ENCODE measurements around the gene TRIM66. TPM values are rescaled to one million over a fixed set of nuclear protein-coding genes. Genes with fewer than 3 reads are reported as not detected.

TRIM66 gene, protein sequence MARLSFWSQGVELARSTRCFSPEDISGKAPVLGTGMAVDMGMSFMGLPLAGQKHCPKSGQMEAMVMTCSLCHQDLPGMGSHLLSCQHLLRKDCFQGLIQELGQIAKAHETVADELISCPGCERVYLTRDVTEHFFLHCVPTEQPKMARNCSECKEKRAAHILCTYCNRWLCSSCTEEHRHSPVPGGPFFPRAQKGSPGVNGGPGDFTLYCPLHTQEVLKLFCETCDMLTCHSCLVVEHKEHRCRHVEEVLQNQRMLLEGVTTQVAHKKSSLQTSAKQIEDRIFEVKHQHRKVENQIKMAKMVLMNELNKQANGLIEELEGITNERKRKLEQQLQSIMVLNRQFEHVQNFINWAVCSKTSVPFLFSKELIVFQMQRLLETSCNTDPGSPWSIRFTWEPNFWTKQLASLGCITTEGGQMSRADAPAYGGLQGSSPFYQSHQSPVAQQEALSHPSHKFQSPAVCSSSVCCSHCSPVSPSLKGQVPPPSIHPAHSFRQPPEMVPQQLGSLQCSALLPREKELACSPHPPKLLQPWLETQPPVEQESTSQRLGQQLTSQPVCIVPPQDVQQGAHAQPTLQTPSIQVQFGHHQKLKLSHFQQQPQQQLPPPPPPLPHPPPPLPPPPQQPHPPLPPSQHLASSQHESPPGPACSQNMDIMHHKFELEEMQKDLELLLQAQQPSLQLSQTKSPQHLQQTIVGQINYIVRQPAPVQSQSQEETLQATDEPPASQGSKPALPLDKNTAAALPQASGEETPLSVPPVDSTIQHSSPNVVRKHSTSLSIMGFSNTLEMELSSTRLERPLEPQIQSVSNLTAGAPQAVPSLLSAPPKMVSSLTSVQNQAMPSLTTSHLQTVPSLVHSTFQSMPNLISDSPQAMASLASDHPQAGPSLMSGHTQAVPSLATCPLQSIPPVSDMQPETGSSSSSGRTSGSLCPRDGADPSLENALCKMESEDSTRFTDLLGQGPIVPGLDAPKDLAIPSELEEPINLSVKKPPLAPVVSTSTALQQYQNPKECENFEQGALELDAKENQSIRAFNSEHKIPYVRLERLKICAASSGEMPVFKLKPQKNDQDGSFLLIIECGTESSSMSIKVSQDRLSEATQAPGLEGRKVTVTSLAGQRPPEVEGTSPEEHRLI (N-terminal part only)
- 1.6 to 2.8 TPM (median 2.3 TPM) in 5 replicates for total RNA-seq (2022; extraction: Qiagen RNA extraction; ENCODE audit: low read depth)

DNA sequence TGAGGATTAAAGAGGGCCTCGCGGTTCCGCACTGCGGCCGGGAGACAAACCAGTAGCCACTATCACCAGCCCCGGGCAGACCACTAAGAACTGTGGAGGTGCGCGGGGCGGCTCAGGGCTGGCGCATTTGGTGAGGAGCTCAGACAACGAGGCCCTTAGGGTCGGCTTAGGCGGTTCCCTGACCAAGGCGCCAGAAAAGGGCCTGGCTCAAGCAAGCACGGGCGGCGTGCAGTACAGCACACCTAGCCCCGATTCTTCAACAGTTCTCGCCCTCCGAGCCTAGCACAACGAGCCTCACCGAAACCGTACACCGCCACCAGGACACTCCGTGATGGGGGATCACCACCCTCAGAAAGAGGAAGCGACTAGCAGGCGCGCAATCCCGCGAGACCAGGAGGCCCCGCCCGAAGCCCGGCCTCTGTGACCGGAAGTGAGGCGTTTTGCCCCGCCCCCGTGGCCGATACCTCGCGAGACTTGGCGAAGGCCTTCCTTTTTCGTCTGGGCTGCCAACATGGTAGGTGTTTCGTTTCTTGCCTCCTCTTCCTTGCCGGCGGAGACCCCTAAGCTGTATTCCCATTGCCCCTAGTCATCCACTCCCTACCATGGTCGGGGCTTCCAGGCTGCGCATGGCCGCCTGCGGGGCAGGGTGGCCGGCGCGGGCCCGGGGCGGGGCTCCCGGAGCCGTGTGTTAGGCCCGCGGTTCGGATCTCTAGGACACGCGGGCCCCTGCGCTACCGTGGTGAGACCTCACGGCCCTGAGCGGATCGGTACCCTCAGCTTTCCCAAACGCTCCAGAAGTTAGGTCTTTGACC lies at the start of gene TRIM66, which contains the start of gene RPL27A:
TRIM66 (minus strand) TSS at position 363 of the 812 bp plus-strand sequence. CDS start 10,391 bp downstream, outside the sequence.
RPL27A (plus strand) TSS at position 490 of the 812 bp plus-strand sequence; CDS start at position 512, 22 bp downstream.

DNA sequence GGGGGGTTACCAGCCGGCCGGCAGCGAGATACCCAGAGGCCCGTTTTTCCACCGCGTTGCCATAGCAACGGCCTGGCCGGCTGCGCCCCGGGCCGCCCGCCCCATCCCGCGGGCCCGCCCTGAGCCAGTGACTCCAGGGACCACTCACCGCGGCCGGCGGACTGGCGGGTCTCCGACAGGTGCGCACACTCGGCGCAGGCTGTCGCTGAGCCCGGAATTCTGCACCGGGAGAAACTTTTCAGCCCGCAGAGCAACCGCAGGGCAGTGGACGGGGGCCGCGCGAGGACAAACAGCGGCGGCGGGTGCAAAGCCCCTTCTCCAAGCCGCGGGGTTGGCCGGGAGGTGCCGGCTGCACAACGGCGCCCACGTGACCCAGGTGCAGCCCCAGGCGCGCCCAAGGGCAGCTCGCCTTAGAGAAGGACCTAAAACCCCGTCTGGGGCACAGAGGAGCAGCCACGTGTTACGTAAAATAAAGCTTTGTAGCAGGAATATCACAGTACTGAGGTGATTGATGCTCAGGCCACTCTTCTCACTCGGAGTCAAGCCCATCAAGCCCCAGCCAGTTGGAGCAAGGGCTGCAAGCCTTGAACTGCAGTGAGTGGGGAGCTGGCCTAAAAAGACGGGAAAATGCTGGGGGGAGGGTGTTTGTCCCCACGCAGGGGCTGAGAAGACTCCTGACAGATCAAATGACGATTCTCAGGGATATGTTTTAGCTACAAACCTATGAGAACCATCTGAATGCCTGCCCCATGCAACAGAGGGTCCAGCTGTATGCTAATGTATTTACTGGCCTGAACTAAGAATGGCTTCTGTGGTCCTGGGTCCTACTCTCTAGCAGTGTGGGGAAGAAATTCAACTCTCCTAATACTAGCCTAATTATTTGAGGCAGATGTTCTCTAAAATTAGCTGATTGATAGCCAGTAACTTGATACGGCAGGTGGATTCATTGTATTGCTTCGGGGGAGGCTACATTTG lies 88.2 kb downstream of the TRIM66 start, which contains the start of gene STK33:
STK33 (minus strand) TSS at position 294 of the 975 bp plus-strand sequence. CDS start 119,323 bp downstream, outside the sequence.

Other genes starting within 250 kb of the TRIM66 start
- gene STK33, start 88.4 kb downstream of the TRIM66 start, total RNA-seq (2022; extraction: Qiagen RNA extraction; ENCODE audit: low read depth), result 3.2 to 4.7 TPM (median 3.6 TPM) in 5 replicates
- gene RPL27A, start 127 bp upstream of the TRIM66 start, total RNA-seq (2022; extraction: Qiagen RNA extraction; ENCODE audit: low read depth), result 2,489 to 2,645 TPM (median 2,591 TPM) in 5 replicates
- gene AKIP1, start 228.5 kb upstream of the TRIM66 start, total RNA-seq (2022; extraction: Qiagen RNA extraction; ENCODE audit: low read depth), result 41.4 to 50.2 TPM (median 44.0 TPM) in 5 replicates